CD4-positive, alpha-beta T cell treated with Interleukin-4 for 4 hours (primary cell): ENCODE measurements around the gene ADAMTS9.

ENCODE experiments used
- DNase-seq: peaks from one replicate; pipeline ENCODE4 v3.0.0-alpha.2; 2020

ADAMTS9 gene

GRCh38 chr3:64483467-64483866 is 204.3 kb downstream of the ADAMTS9 start:
- no peak for DNase-seq

- no peak for DNase-seq
Measured at GRCh38 chr3:64475037-64475436, 212.8 kb downstream of the ADAMTS9 start.

- no peak for DNase-seq
Measured at GRCh38 chr3:64473466-64473865, 214.3 kb downstream of the ADAMTS9 start.

GRCh38 chr3:64470436-64470835 is 217.4 kb downstream of the ADAMTS9 start:
- DNase-seq, result no peak

GRCh38 chr3:64467255-64467944 is 220.4 kb downstream of the ADAMTS9 start:
- no peak for DNase-seq
